ENCODE results near the gene OBSCN.

The OBSCN gene

DNA sequence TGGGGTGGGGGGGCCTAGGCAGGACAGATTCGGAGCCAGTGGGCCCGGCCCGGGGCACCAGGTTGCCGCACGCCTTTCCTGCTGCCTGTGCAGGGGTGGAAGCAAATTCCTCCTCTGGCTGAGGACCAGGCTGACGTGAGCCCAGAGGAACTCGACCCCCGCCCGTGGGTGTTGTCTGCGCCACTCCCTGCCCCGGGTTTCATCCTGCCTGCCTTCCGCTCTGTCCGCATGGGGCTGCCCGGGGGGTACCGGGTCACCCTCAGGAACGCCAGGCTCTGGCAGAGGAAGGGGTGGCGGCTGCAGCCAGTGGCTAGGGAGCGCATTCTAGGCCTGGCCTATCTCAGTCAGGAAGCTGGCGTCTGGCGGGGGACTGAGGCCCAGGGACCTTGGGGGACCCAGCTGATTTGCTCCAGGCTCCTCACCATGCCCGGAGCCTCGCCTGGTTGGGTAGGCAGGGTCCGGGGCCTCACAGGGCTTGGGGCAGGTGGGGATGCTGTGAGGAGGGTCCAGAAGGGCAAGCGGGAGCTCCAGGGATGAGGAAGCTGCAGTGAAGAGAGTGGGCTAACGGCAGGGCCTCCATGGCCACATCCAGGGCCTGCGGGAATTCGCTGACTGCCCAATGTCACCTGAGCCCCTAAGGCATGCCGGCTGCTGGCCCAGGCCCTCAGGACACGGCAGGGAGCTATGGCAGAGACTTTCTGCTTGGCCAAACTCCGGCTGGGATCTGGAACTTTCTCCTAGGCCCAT lies 44.7 kb upstream of the OBSCN start:
- H4K91ac ChIP-seq (ENCODE audit: low read length): peak overlapping the region; percentile 45
- peaks cover 0 to 7% of the 10 kb centered on the region in 2 experiments for H3K27me3 ChIP-seq (ENCODE audit: control insufficient read depth in 1 of 2, insufficient read depth in 1 of 2, low read length in 2 of 2)
- WGBS: 83% methylated on average over 30 of the region's 30 CpGs

DNA sequence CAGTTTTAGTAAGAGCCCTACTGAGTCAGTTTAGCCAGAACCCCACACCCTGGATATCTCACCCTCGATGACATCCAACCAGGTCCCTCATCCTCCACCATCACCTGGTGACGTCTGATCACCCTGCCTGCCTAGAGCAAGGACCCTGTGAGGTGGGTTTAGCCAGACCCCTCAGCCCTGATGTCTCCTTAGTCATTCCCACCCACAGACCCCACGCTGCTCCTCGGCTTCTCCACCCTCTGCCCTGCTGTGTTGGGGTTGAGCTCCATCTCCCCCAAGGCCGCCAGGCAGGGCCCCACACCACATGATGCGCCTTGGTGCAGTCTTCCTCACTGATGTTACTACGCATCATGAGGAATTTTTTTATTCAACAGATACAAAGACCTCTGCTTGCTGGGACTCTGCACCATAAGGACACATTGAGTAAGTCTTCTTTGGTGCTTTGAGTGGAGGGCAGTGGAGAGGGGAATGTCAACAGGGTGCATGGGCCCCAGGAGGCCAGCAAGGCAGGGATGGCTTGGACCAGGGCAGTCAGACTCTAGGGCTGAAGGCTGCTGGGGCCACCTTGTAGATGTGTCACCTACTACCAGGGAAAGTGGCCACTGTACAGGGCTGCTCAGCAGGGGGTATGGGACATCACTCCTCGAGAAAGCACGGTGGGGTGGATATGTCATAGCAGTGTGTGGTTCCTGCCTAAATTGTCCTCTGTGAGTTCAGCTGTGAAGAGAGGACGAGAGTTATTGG lies 43.9 kb upstream of the OBSCN start:
- H2AK5ac ChIP-seq (ENCODE audit: low read length, severe bottlenecking): no peak overlapping the region
- H2BK15ac ChIP-seq (ENCODE audit: low read depth, poor library complexity, severe bottlenecking): no peak overlapping the region
- peak overlapping the region; percentile 74 for H4K91ac ChIP-seq (ENCODE audit: low read length)
- H3K4me1 ChIP-seq (ENCODE audit: control insufficient read depth, insufficient read depth, low read depth, low read length): peaks cover 22% of the 10 kb centered on the region
- H3K23ac ChIP-seq (ENCODE audit: low read length in 2 of 2): no peak overlapping the region
- no peak overlapping the region for H3K18ac ChIP-seq (ENCODE audit: low read depth in 1 of 2, low read length in 2 of 2)
- DNase-seq: no peak
- H3K9me3 ChIP-seq (ENCODE audit: control insufficient read depth, low read length): no peaks in the 10 kb centered on the region
- H2BK5ac ChIP-seq (ENCODE audit: low read depth, low read length, poor library complexity, severe bottlenecking): no peak overlapping the region
- H3K27ac ChIP-seq (ENCODE audit: low read length, poor library complexity, severe bottlenecking): no peak overlapping the region
- no peak overlapping the region for H3K4ac ChIP-seq (ENCODE audit: low read depth in 1 of 2, low read length in 2 of 2)
- H3K36me3 ChIP-seq (ENCODE audit: control insufficient read depth in 1 of 2, insufficient read depth in 2 of 2, low read depth in 1 of 2, low read length in 2 of 2): peaks cover 0 to 6% of the 10 kb centered on the region in 2 experiments
- H2BK12ac ChIP-seq (ENCODE audit: low read length in 2 of 2): no peak overlapping the region
- no peak overlapping the region for H2AFZ ChIP-seq (ENCODE audit: low read depth, low read length)
- H3K4me2 ChIP-seq (ENCODE audit: low read length, poor library complexity, severe bottlenecking): no peak overlapping the region
- H4K8ac ChIP-seq (ENCODE audit: low read length): no peak overlapping the region
- H3K4me3 ChIP-seq (ENCODE audit: insufficient read depth in 1 of 2, low read depth in 1 of 2, low read length in 2 of 2): no peak overlapping the region
- H3K14ac ChIP-seq (ENCODE audit: low read length in 2 of 2): no peak overlapping the region
- WGBS: 96% methylated on average over 9 of the region's 10 CpGs
- H3K79me1 ChIP-seq (replicated peaks; ENCODE audit: low read length, poor library complexity, severe bottlenecking): peaks cover 27% of the 10 kb centered on the region
- H3K9ac ChIP-seq (ENCODE audit: low read length): no peak overlapping the region
- no peak overlapping the region for H2BK120ac ChIP-seq (ENCODE audit: low read depth, low read length)
- peaks cover 0 to 3% of the 10 kb centered on the region in 2 experiments for H3K27me3 ChIP-seq (ENCODE audit: control insufficient read depth in 1 of 2, insufficient read depth in 1 of 2, low read length in 2 of 2)

More for the DNA sequence above, 44.7 kb upstream of the OBSCN start:
- H4K8ac ChIP-seq (ENCODE audit: low read length): peak overlapping the region; percentile 4
- H2BK12ac ChIP-seq (ENCODE audit: low read length in 2 of 2): peak overlapping the region in 1 of 2 experiments; percentile 50
- H3K79me1 ChIP-seq (replicated peaks; ENCODE audit: low read length, poor library complexity, severe bottlenecking): peaks cover 20% of the 10 kb centered on the region
- no peak overlapping the region for H3K14ac ChIP-seq (ENCODE audit: low read length in 2 of 2)
- no peak overlapping the region for H2BK120ac ChIP-seq (ENCODE audit: low read depth, low read length)
- no peak overlapping the region for H2AK5ac ChIP-seq (ENCODE audit: low read length, severe bottlenecking)
- no peak overlapping the region for H3K23ac ChIP-seq (ENCODE audit: low read length in 2 of 2)
- no peak overlapping the region for H2AFZ ChIP-seq (ENCODE audit: low read depth, low read length)
- peak overlapping the region; percentile 58 for H3K9ac ChIP-seq (ENCODE audit: low read length)
- no peaks in the 10 kb centered on the region for H3K9me3 ChIP-seq (ENCODE audit: control insufficient read depth, low read length)
- H3K4me1 ChIP-seq (ENCODE audit: control insufficient read depth, insufficient read depth, low read depth, low read length): peaks cover 20% of the 10 kb centered on the region
- peaks cover 0 to 11% of the 10 kb centered on the region in 2 experiments for H3K36me3 ChIP-seq (ENCODE audit: control insufficient read depth in 1 of 2, insufficient read depth in 2 of 2, low read depth in 1 of 2, low read length in 2 of 2)
- no peak overlapping the region for H2BK5ac ChIP-seq (ENCODE audit: low read depth, low read length, poor library complexity, severe bottlenecking)
- H3K4me2 ChIP-seq (ENCODE audit: low read length, poor library complexity, severe bottlenecking): no peak overlapping the region
- no peak overlapping the region for H3K18ac ChIP-seq (ENCODE audit: low read depth in 1 of 2, low read length in 2 of 2)
- no peak for DNase-seq
- H3K27ac ChIP-seq (ENCODE audit: low read length, poor library complexity, severe bottlenecking): no peak overlapping the region
- peak overlapping the region in 1 of 2 experiments; percentile 4 for H3K4me3 ChIP-seq (ENCODE audit: insufficient read depth in 1 of 2, low read depth in 1 of 2, low read length in 2 of 2)
- H3K4ac ChIP-seq (ENCODE audit: low read depth in 1 of 2, low read length in 2 of 2): peak overlapping the region in 1 of 2 experiments; percentile 60
- H2BK15ac ChIP-seq (ENCODE audit: low read depth, poor library complexity, severe bottlenecking): no peak overlapping the region

DNA sequence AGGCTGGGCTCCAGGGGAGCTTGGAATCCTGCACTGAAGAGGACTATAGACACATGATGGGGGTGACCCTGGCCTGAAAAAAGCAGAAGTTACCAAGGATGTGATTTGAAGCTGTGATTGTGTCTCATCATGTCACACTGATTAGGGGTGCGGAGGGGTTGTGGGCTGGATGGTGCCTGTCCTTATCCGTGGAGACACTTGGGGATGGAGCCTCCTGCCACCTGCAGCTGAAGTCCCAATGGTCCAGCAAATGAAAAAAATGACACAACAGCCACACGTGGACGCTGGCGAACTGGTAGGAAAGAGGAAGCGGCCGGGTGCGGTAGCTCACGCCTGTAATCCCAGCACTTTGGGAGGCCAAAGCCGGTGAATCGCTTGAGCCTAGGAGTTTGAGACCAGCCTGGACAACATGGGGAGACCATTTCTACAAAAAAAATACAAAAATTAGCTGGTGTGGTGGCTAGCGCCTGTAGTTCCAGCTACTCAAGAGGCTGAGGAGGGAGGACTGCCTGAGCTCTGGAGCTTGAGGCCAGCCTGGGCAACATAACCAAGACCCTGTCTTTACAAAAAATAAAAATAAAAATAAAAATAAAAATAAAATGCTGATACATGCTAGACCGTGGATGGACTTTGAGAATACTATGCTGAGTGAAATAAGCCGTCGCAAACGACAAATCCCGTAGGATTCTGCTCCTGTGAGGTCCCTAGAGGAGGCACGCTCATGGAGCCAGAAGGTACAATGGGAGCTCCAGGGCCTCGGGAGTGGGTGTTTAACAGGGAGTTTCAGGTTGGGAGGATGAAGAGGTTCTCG lies 43.1 kb upstream of the OBSCN start:
- H3K4me2 ChIP-seq (ENCODE audit: low read length, poor library complexity, severe bottlenecking): peak overlapping the region; percentile 87
- peaks cover 23% of the 10 kb centered on the region for H3K4me1 ChIP-seq (ENCODE audit: control insufficient read depth, insufficient read depth, low read depth, low read length)
- peak overlapping the region in 1 of 2 experiments; percentile 65 for H3K4ac ChIP-seq (ENCODE audit: low read depth in 1 of 2, low read length in 2 of 2)
- peaks cover 28% of the 10 kb centered on the region for H3K79me1 ChIP-seq (replicated peaks; ENCODE audit: low read length, poor library complexity, severe bottlenecking)
- H2BK15ac ChIP-seq (ENCODE audit: low read depth, poor library complexity, severe bottlenecking): no peak overlapping the region
- no peaks in the 10 kb centered on the region for H3K27me3 ChIP-seq (ENCODE audit: control insufficient read depth in 1 of 2, insufficient read depth in 1 of 2, low read length in 2 of 2)
- H2BK12ac ChIP-seq (ENCODE audit: low read length in 2 of 2): no peak overlapping the region
- peak overlapping the region in 1 of 2 experiments; percentile 28 for H3K18ac ChIP-seq (ENCODE audit: low read depth in 1 of 2, low read length in 2 of 2)
- peak overlapping the region; percentile 91 for H3K9ac ChIP-seq (ENCODE audit: low read length)
- peak overlapping the region; percentile 98 for H4K8ac ChIP-seq (ENCODE audit: low read length)
- 69% methylated on average over 19 of the region's 20 CpGs for WGBS
- H3K4me3 ChIP-seq (ENCODE audit: insufficient read depth in 1 of 2, low read depth in 1 of 2, low read length in 2 of 2): peak overlapping the region; percentile 51 to 83
- peak overlapping the region; percentile 6 for H4K91ac ChIP-seq (ENCODE audit: low read length)
- no peak overlapping the region for H3K23ac ChIP-seq (ENCODE audit: low read length in 2 of 2)
- peak overlapping the region in 1 of 2 experiments; percentile 26 for H3K14ac ChIP-seq (ENCODE audit: low read length in 2 of 2)
- H3K27ac ChIP-seq (ENCODE audit: low read length, poor library complexity, severe bottlenecking): peak overlapping the region; percentile 66
- H3K9me3 ChIP-seq (ENCODE audit: control insufficient read depth, low read length): no peaks in the 10 kb centered on the region
- H2AK5ac ChIP-seq (ENCODE audit: low read length, severe bottlenecking): peak overlapping the region; percentile 26
- H2BK5ac ChIP-seq (ENCODE audit: low read depth, low read length, poor library complexity, severe bottlenecking): no peak overlapping the region
- no peak for DNase-seq
- H2BK120ac ChIP-seq (ENCODE audit: low read depth, low read length): no peak overlapping the region
- peaks cover 0 to 5% of the 10 kb centered on the region in 2 experiments for H3K36me3 ChIP-seq (ENCODE audit: control insufficient read depth in 1 of 2, insufficient read depth in 2 of 2, low read depth in 1 of 2, low read length in 2 of 2)
- H2AFZ ChIP-seq (ENCODE audit: low read depth, low read length): peak overlapping the region; percentile 87
